ENCODE data around the gene RGL3.

DNA sequence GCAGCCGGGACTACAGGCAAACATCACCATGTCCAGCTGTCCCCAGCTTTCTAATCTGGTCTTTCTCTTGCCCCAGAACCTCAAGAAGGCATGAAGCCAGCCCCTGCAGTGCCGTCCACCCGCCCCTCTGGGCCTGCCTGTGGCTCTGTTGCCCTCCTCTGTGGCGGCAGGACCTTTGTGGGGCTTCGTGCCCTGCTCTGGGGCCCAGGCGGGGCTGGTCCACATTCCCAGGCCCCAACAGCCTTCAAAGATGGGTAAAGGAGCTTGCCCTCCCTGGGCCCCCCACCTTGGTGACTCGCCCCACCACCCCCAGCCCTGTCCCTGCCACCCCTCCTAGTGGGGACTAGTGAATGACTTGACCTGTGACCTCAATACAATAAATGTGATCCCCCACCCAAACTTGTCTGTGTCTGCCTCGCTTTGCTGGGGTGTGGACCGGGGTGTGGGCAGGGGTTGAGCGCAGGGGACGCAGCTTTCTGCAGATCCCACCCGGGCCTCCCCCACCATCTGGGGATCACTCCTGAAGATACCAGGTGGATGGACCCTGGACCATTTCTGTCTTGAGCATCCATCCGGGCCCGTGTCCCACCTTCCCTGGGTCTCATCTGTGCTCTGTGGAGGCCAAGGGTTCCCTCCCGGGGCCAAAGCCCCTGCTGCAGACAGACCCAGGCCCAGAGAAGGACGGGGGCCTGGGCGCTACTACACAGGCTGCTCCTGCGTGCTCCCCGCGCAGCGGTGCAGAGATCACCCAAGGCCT is 31.6 kb upstream of the RGL3 start:
- TF ChIP-seq, protein P1, sequence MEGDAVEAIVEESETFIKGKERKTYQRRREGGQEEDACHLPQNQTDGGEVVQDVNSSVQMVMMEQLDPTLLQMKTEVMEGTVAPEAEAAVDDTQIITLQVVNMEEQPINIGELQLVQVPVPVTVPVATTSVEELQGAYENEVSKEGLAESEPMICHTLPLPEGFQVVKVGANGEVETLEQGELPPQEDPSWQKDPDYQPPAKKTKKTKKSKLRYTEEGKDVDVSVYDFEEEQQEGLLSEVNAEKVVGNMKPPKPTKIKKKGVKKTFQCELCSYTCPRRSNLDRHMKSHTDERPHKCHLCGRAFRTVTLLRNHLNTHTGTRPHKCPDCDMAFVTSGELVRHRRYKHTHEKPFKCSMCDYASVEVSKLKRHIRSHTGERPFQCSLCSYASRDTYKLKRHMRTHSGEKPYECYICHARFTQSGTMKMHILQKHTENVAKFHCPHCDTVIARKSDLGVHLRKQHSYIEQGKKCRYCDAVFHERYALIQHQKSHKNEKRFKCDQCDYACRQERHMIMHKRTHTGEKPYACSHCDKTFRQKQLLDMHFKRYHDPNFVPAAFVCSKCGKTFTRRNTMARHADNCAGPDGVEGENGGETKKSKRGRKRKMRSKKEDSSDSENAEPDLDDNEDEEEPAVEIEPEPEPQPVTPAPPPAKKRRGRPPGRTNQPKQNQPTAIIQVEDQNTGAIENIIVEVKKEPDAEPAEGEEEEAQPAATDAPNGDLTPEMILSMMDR (IDR thresholded peaks at IDR 0.05): no peak
- TF ChIP-seq POLR2A (IDR thresholded peaks at IDR 0.05): no peak
- no peak for TF ChIP-seq EP300 (IDR thresholded peaks at IDR 0.05)

All from gastroesophageal sphincter (tissue), 3 donors.